Right renal pelvis (tissue), 4 donors: ENCODE measurements around the gene SSBP3. TPM values are rescaled to one million over a fixed set of nuclear protein-coding genes. Genes with fewer than 3 reads are reported as not detected.

Source experiments
- DNase-seq, 4 donors: peaks; one replicate each; pipeline ENCODE4 v3.0.0-alpha.2; 2013; ENCODE audit warnings: low read depth in 4 of 4, low spot score in 3 of 4, missing footprints in 1 of 4
- polyA plus RNA-seq, 4 donors: library from polyadenylated mRNA; unstranded; fragments of 120-200 nt; gene quantifications; one replicate each; pipeline ENCODE4 v1.2.1, GENCODE V29; 2013; ENCODE audit not compliant: insufficient read length in 4 of 4

Gene SSBP3
- polyA plus RNA-seq, 4 donors: 114 to 127 (median 125) TPM

- DNase-seq: no peak
These were observed 7.1 kb upstream of the SSBP3 start for GRCh38 chr1:54413295-54413694.

- DNase-seq: no peak
These were observed 4.2 kb upstream of the SSBP3 start for GRCh38 chr1:54410359-54410758.

DNA sequence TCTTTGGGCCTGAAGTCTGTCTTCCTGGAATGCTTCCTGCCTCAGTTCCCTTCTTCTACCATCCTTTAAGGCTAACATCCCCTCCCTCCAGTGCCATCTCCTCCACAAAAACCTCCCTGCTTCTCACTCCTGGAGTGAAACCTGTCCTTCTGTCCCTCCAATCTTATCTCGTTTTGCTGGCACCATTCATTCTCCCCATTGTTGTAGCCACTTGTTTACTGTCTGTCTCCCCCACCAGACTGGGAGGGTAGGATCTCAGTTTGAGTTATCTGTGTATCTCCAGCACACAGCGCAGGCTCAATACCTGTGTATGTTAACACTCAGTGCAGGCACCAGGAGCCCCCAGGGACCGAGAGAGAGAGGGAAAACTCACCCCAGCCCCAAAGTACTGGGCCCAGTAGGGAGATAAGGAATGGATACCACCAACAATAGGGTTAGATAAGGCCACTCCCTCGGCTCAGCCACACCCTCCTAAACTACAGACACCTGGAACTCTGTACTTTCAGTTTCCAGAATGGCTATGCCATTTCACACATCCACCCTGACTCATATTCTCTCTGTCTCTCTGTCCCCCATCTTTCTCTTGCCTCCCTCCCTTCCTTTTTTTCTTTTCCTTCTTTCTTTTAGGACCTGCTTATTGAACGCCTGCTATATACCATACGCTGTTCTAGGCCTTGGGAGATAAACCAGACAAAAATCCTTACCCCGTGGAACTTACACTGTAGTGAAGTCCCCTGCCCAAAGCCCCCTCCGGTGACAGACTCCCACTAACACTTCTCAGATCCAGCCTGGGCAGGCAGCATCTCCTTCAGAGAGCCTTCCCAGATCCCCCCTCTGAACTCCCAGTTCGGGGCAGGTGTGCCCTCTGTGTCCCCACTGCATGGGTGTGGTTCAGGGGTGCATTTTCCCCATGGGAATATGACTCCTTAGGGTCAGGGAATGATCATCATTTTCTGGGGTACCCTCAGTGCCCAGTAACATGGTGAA is 3.3 kb upstream of the SSBP3 start:
- no peak for DNase-seq

DNA sequence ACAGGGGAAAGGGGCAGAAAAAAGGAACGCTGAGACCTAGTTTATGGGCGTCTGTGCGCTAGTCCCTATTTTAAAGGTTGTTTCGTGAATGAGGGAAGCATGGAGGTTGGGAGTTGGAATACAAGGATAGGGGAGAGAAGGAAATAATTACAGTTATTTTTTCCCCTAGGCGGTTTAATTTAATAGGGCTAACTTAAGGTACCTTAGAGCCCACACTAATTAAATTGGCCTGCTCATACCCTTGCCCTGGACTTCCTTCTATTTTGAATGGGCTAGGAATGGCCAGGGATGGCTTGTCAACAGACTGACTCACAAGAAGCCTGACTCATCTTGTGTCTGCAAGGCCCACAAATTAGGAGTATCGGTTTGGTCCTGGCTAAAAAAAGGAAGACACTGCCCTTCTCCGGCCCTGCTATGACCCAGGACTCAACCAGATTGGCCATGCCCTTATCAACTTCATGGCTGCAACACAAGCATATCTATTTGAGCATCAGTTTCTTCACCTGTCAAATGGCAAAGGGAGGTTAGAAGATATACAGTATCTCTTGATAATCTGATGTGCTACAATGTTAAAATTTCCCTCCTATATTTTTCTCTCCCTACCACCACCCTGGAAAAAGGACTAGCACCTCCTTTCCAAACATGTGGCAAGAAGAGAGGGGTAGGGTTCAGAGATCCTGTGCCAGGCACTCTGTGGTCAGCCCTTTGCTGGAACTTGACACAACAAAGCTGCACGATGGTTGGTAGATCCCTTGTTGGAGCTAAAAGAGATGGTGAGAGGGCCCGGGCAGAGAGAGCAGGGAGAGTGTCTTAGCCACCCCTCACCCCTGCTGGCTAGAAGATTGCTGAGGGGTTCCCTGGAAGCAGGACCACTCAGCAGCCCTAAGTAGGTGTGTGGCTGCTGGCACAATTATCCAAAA is 2.2 kb upstream of the SSBP3 start:
- no peak for DNase-seq

DNA sequence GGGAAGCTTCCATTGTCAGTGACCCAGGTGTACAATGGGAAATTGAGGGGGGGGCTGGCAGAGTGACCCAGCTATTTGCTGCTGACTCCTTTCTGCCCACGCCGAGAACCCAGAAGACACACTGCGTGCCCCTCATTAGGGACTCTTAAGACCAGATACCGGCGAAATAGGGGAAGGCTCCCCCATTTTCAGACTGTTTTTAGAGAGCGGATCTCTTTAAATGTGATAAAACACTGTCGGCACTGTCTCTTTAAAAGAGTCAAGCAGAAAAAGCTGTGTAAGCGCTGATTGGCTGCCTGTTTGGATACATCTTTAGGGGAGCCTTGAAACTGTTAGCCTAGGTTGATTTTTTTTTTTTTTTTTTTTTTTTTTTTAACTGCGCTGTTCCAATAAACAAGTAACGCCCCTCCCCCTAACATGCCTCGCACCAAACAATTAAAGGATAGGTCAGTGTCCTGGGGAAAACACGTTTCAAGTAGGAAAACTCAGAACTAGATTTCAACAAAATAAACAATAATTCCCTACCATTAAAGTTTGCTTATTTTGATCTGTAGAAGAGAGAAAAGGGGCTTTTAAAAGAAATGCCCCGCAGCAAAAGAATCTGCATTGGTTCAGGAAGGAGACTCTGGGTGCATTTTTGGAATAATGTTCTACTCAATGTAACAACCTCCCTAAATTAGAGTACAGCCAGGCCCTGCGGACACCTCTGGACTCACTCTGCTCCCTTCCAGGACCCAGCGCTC is 1.4 kb upstream of the SSBP3 start:
- DNase-seq: peak; percentile 70 to 92 (median 90)

GRCh38 chr1:54407154-54407403 is 885 bp upstream of the SSBP3 start:
- no peak for DNase-seq

DNA sequence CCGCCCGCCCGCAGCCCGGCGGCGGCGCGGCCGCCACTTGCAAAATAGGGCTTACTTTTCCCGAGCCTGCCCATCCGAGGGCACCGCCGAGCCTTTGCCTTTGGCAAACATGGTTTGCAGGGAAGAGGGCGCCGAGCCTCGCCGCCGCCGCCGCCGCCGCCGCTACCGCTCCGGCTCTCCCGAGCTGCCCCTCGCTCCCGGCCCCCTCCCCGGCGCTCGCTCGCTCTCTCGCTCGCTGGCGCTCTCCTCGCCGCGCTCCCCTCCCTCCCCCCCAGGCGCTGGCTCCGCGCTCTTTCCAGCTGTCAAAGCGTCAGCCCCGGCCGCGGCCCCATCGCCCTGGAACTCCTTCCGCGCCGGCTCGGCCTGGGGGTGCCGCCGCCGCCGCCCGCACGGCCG is 298 bp downstream of the SSBP3 start:
- no peak for DNase-seq

DNA sequence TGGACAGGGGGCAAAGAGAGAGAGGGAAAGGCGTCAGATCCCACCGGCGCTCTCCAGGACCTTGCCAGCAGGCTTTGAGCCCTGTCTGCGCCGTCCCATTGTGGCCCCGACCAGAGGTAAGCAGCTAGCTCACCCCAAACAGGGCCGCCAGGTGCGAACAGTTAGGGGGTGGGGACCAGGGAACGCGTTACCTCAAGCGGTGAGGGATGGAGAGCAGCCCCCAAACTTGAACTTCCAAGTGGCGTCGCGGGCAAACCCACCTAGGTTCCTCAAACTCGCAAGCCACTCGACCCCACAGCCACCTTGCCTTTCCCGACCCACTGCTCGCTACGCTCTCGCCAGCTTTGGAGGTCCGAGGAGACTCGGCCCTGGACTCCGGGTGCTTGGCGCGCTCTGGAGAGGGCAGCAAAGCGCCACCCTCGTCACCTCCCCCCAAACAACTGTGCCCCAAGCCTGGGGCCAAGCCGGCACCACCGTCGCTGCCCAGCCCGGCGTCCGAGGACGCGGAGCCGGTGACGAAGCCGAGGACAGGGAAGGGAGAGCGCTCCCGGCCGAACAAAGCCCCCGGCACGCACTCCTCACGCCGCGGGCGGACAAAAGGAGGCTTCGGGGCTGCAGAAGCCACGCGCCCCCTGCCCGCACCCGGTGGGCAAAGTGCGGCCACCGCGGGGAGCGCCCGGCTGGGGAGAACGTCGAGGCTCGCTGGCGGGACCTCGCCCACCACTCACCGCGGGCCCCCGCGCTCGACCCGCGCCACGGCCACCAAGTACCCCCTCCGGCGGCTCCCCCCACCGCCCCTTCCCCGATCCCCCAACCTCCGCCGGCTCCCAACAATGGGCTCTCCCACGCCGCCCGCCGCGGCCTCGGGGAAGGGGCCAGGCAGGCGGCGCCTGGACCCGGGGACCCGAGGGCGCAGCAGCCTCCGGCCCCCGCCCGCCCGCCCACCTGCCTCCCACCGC is 976 bp downstream of the SSBP3 start:
- no peak for DNase-seq

DNA sequence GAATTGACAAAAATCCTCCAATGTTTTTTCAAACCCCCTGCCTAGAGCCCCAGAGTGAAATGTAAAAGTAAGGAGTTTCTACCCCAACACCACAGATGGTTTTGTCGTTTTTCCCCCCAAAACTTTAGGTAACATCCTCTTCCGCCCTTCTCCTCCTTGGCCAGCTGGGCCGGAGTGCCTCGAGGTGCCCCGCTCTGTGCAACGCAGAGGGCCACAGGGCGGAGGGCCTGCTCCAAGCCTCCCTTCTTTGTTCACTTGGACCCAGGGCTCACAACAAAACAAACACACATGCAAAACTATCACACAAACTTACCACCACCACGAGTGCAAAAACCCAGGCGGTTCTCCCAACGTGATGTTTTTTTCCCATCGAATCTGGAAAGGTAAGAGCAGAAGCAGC is 1.9 kb downstream of the SSBP3 start:
- no peak for DNase-seq

DNA sequence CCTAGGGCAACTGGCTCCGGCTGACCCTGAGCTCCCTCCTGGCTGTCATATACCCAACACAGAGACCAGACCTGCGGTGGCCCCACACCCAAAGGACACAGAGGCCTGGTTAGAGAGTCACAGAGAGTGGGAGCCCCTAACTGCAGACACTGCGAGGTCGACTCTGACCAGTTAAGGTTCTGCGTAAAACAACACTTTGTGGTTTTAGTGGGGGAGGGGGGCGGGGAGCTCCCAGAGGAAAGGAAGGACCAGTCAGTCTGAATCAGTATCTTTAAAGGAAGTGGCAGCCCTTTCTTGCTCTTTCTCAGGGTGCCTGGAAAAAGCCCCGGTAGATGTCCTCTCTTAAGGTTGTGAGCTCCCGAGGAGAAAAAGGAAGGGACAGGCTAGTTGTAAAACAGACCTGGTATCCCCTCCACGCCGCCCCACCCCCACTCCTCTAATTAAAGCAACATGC is 2.4 kb downstream of the SSBP3 start:
- DNase-seq: no peak

DNA sequence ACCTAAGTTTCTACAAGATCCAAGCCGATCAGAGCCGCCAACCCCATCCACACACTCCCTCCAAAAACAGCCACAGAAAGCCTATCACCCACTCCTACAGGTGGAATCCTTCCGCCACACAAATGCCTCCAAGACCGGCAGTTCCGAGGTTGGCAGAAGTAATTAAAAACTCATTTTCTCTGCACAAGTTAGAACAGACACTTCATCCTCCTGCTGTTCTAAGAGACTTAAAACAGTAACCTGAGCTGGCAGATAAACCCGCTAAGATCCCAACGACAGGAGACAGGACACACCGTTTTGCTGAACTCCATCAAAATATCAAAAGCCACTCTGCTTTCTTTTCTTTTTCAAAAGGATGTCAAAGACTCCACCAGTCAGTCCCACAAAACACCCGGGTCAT is 2.8 kb downstream of the SSBP3 start:
- no peak for DNase-seq

GRCh38 chr1:54402896-54403295 is 3.3 kb downstream of the SSBP3 start:
- no peak for DNase-seq

DNA sequence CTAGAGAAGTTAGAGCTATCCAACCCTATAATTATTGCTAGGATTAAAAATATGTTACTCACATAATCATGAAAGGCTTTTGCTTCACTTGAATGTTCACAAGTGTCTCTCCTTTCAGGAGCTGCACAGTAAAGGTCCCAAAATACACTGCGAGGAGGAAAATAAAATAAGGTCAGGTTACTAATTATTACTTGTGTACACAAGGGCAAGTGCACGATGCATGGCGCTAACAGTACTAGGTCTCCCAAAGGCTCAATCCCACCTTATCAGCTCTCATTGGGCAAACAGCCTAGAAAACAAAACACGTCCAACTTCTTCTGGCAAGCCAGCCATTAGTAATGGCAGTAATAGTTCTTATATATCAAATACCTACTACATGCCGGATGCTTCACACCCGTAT is 4.4 kb downstream of the SSBP3 start:
- no peak for DNase-seq

- no peak for DNase-seq
These were observed 5.9 kb downstream of the SSBP3 start for GRCh38 chr1:54400329-54400728.

DNA sequence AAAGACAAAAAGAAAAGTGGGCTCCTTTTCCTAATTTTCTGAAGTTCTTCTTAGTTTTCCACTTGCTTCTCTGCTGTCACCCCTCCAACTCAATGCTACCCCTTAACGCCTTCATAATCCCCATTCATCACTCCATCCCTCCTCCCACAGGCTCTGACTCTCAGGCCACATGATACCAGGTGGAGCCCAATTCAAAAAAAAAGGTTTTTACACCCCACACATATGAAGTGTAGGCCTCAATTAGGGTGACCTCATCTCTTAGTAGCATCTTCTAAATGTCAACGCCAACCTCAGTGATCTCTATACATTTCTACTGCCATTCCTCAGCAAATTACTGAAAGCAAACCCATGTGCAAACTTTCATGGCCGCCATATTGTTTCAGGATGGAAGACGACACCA is 6.4 kb downstream of the SSBP3 start:
- no peak for DNase-seq

DNA sequence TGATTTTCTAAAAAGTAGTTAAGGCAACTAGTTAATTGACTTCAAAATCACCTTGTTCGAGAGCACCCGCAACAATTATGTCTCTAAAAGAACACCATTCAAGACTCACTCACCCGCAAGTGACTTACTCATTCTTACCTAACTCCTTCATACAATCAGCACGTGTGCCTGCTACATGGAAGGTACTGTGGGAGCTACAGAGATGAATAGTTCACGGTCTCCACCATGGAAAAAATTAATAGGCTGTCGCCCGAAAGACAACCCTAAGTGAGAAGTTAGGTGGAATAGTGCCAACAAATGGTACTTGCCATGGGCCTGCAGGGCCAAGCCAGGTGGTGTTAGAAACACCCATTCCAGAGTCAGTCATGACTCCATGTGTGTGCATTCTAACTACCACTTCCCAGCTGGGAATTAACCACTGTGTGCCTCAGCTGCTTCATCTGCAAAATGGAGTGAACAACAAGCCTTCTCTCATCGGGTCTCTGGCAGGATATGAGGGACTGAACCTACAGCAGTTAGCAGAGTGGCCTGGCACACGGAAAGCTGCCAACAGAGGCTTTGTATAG is 7.1 kb downstream of the SSBP3 start:
- no peak for DNase-seq

DNA sequence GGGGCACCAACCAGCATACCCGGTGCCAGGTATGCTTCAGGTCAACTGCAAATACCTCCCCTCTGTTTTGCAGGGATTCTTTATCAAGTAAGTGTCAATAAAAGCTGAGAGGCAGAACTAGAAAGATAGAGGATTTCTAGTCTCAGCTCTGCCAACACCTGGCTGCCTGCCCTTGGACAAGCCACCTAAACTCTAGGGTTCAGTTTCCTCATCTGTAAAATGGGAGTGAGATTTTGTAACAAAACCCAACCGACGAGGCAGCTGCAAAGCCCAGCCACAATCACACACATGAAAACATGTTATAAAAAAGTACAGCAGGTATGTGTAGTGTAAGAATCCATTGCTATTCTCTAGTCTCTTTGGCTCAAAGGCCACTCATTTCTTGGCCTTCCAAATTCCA is 8.2 kb downstream of the SSBP3 start:
- no peak for DNase-seq

- DNase-seq: no peak
These were observed 9.1 kb downstream of the SSBP3 start for GRCh38 chr1:54397090-54397591.

- DNase-seq: no peak
These were observed 9.8 kb downstream of the SSBP3 start for GRCh38 chr1:54396261-54396933.
